ENCODE results near the gene TAS2R46.

TAS2R46 gene

DNA sequence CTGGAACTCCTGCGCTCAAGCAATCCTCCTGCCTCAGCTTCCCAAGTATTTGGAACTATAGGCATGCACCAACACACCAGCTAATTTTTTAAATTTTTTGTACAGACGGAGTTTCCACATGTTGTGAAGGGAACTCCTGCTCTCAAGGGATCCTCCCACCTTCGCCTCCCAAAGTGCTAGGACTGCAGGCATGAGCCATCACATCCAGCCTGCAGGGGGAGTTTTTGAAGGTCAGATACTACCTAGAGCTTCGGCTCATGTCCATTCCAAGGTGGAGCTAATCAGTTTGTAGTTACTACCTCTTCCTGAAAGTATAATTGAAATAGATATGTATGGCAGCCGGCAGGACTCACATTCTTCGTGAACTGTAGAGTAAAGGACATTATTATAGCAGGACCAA, 36.0 kb downstream of the TAS2R46 start:
- TF ChIP-seq, protein P1, sequence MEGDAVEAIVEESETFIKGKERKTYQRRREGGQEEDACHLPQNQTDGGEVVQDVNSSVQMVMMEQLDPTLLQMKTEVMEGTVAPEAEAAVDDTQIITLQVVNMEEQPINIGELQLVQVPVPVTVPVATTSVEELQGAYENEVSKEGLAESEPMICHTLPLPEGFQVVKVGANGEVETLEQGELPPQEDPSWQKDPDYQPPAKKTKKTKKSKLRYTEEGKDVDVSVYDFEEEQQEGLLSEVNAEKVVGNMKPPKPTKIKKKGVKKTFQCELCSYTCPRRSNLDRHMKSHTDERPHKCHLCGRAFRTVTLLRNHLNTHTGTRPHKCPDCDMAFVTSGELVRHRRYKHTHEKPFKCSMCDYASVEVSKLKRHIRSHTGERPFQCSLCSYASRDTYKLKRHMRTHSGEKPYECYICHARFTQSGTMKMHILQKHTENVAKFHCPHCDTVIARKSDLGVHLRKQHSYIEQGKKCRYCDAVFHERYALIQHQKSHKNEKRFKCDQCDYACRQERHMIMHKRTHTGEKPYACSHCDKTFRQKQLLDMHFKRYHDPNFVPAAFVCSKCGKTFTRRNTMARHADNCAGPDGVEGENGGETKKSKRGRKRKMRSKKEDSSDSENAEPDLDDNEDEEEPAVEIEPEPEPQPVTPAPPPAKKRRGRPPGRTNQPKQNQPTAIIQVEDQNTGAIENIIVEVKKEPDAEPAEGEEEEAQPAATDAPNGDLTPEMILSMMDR (IDR thresholded peaks at IDR 0.05): no peak
- Mint-ChIP-seq H3K27ac (no peak overlapping the region), H3K4me1 (no peaks in the 10 kb centered on the region), H3K4me3 (no peak overlapping the region), H3K36me3 (ENCODE audit: low read depth) (peaks cover 69% of the 10 kb centered on the region), H3K9me3 (peaks cover 18% of the 10 kb centered on the region), H3K27me3 (ENCODE audit: low read depth, poor library complexity) (no peaks in the 10 kb centered on the region)
- DNase-seq: no peak

GRCh38 chr12:11023387-11023786, 38.7 kb downstream of the TAS2R46 start:
- TF ChIP-seq, protein P1 (IDR thresholded peaks at IDR 0.05): no peak
- DNase-seq: no peak
- H3K36me3 Mint-ChIP-seq (ENCODE audit: low read depth): peaks cover 53% of the 10 kb centered on the region
- H3K4me3 Mint-ChIP-seq: no peak overlapping the region
- H3K9me3 Mint-ChIP-seq: peaks cover 18% of the 10 kb centered on the region
- H3K27ac Mint-ChIP-seq: peak overlapping the region; percentile 15
- no peaks in the 10 kb centered on the region for H3K27me3 Mint-ChIP-seq (ENCODE audit: low read depth, poor library complexity)
- no peaks in the 10 kb centered on the region for H3K4me1 Mint-ChIP-seq

DNA sequence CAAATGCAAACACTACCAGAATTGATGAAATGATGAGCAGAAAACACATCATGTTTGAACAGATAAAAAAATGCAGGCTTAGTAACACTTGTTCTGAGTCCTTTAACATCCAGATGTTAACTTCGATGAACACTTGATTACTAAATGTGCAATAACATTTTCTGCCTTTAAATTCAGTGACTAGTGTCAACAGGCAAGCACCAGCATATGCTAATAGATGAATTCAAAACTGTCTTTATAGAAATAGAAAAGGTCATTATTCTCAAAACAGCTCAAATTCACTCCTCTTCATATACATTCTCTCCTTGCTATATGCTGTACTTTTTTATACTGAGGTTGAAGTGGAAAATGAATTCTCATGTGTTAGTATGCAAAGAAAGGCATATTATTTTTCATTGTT, 39.6 kb downstream of the TAS2R46 start, which contains the start of gene TAS2R19:
Gene TAS2R19, minus strand, starts transcription at position 101 of the 400 bp plus-strand sequence. Its CDS starts 49 bp downstream, at position 52.
- no peak for DNase-seq
- Mint-ChIP-seq H3K27me3 (ENCODE audit: low read depth, poor library complexity) (no peaks in the 10 kb centered on the region), H3K36me3 (ENCODE audit: low read depth) (peaks cover 50% of the 10 kb centered on the region), H3K4me1 (no peaks in the 10 kb centered on the region), H3K4me3 (no peak within 1 kb of the TSS), H3K27ac (peak within 1 kb of the TSS; percentile 15), H3K9me3 (peaks cover 18% of the 10 kb centered on the region)
- TF ChIP-seq, protein P1 (IDR thresholded peaks at IDR 0.05): no peak

GRCh38 chr12:11016937-11017336, 45.2 kb downstream of the TAS2R46 start:
- no peaks in the 10 kb centered on the region for H3K27me3 Mint-ChIP-seq (ENCODE audit: low read depth, poor library complexity)
- no peak overlapping the region for H3K27ac Mint-ChIP-seq
- H3K9me3 Mint-ChIP-seq: no peaks in the 10 kb centered on the region
- H3K36me3 Mint-ChIP-seq (ENCODE audit: low read depth): peaks cover 23% of the 10 kb centered on the region
- DNase-seq: no peak
- TF ChIP-seq, protein P1 (IDR thresholded peaks at IDR 0.05): no peak
- H3K4me3 Mint-ChIP-seq: no peak overlapping the region
- no peaks in the 10 kb centered on the region for H3K4me1 Mint-ChIP-seq

GRCh38 chr12:11015775-11016430, 46.2 kb downstream of the TAS2R46 start:
- TF ChIP-seq, protein P1 (IDR thresholded peaks at IDR 0.05): no peak
- Mint-ChIP-seq H3K4me3 (no peak overlapping the region), H3K27me3 (ENCODE audit: low read depth, poor library complexity) (no peaks in the 10 kb centered on the region), H3K36me3 (ENCODE audit: low read depth) (peaks cover 19% of the 10 kb centered on the region), H3K9me3 (no peaks in the 10 kb centered on the region), H3K4me1 (no peaks in the 10 kb centered on the region), H3K27ac (no peak overlapping the region)
- DNase-seq: no peak

GRCh38 chr12:11014234-11014633, 47.9 kb downstream of the TAS2R46 start:
- no peaks in the 10 kb centered on the region for H3K27me3 Mint-ChIP-seq (ENCODE audit: low read depth, poor library complexity)
- H3K4me3 Mint-ChIP-seq: no peak overlapping the region
- H3K4me1 Mint-ChIP-seq: no peaks in the 10 kb centered on the region
- DNase-seq: no peak
- TF ChIP-seq, protein P1 (IDR thresholded peaks at IDR 0.05): no peak
- peaks cover 24% of the 10 kb centered on the region for H3K36me3 Mint-ChIP-seq (ENCODE audit: low read depth)
- no peak overlapping the region for H3K27ac Mint-ChIP-seq
- H3K9me3 Mint-ChIP-seq: no peaks in the 10 kb centered on the region
